ENCODE measurements around the gene LLCFC1. TPM values are rescaled to one million over a fixed set of nuclear protein-coding genes. Genes with fewer than 3 reads are reported as not detected.
A peak's percentile ranks its signal among the peaks of the same experiment; 100 is the strongest.

LLCFC1 gene
- polyA plus RNA-seq, 3 donors: 0.40 to 1.0 (median 0.61) TPM

- DNase-seq: no peak
These were observed 30.1 kb upstream of the LLCFC1 start for GRCh38 chr7:142908921-142909890.

DNA sequence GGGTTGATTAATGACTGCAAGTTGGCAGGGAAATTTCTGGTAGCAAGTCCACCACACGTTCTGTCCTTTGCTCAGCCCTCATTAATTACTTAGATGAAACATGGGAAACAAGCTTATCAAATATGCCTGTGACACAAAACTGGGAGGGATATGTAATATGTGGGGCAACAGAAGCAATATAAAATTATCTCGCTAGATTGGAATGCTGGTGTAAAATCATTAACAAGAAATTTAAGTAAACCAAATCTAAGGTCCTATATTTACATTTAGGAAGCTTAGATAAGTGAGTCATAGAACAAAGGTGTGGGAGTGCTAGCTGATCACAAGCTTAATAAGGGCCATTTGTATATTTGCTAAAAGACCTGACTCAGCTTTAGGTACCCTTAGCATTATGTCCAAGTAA lies 29.3 kb upstream of the LLCFC1 start:
- DNase-seq: no peak

DNA sequence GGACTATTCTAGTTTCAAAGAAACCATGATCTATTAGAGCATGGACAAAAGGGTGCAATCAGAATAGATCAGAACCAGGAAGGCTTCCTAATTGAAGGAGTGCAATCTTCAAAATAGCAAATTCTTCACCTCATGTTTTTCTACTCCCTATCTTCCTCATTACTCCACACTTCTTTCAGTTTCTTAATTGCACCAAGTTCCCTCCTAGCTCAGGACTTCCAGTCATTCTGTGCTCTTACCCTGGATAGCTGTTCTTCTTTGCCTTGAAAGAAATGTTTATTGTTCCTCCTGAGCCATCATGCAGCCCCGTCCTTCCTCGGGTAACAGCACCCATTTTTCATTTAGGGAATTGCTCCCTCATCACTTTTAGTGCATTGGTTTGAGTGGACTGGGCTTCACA lies 28.8 kb upstream of the LLCFC1 start:
- no peak for DNase-seq

DNA sequence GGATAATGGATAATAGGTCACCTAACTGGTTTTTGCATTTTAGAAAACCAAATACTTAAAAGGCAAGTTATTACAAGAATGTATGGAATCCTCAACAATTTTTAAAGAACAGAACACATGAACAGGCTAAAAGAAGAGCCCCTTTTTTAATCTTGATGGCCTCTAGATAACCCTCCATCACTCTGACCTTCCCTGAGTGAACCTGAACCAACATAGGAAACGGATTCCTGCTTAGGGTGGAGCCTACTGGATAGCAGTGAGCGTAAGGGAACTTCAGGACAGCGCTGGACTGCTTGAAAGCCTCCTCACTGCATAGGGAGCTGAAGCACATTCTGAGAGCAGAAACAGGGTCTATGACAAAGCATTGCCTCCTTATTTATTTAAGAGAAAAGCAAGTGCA lies 26.2 kb upstream of the LLCFC1 start:
- no peak for DNase-seq

GRCh38 chr7:142913566-142913965 lies 25.7 kb upstream of the LLCFC1 start:
- no peak for DNase-seq

DNA sequence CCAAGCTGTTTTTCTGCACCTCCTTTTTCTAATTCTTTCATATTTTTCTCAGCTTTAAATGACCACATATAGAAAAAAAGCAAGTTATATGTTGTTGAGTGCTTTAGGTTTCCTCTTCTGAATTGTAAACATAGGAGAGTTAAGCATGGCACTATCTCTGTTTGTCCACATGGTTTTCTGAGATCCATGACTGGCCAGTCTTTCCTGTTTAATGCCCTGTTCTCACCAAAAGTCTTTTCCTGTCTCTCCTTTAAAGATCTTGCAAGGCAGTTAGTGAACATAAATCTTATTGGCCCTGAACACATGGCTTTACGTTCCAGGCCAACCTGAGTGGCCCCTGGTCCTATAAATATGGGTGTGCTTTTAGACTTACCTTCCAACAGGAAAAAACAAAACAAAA lies 25.2 kb upstream of the LLCFC1 start:
- no peak for DNase-seq

- DNase-seq: no peak
These were observed 24.0 kb upstream of the LLCFC1 start for GRCh38 chr7:142915315-142915714.

- DNase-seq: peak; percentile 31
These were observed 22.8 kb upstream of the LLCFC1 start for GRCh38 chr7:142916508-142916907.

DNA sequence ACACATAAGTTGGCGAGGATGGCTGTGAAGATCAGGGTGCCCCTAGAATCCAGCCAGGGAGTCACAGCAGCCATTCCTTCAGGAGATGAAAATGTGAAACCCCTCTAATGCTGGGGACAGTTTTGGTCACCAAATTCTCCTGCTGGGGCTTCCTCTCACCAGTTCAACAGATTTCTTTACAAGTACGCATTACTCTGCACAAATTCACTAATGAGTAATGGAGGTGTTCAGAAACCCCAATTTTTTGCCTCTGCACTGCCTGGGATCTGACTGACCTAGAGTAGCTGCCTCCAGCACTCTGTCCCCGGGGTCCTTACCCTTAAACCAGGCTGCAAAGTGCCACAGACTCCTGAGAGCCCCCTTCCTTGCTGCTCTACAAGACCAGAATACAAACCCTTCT lies 21.8 kb upstream of the LLCFC1 start:
- DNase-seq: no peak

- DNase-seq: no peak
These were observed 20.4 kb upstream of the LLCFC1 start for GRCh38 chr7:142918901-142919300.

GRCh38 chr7:142919656-142920055 lies 19.6 kb upstream of the LLCFC1 start:
- no peak for DNase-seq

GRCh38 chr7:142923391-142923790 lies 15.9 kb upstream of the LLCFC1 start:
- DNase-seq: no peak

GRCh38 chr7:142925413-142925812 lies 13.9 kb upstream of the LLCFC1 start:
- DNase-seq: no peak

- no peak for DNase-seq
These were observed 12.1 kb upstream of the LLCFC1 start for GRCh38 chr7:142927085-142927745.

DNA sequence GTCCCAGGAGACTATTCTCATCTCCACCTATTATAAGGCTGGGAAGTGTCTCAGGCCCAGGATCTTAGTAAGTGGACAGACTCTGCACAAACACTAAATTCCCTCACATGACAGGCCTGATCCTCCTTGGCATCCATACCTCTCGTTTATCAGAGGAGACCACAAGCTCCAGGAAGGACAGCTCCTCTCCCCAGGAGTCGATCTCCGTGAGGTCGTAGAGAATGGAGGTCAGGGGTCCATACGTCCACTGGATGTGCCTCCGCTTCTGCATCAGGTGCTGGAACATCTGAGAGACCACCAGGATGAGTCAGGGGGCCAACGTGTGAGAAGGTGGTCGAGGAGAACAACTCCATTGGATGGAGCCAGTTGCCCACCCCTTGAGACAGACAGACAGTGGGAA lies 11.3 kb upstream of the LLCFC1 start:
- DNase-seq: no peak

DNA sequence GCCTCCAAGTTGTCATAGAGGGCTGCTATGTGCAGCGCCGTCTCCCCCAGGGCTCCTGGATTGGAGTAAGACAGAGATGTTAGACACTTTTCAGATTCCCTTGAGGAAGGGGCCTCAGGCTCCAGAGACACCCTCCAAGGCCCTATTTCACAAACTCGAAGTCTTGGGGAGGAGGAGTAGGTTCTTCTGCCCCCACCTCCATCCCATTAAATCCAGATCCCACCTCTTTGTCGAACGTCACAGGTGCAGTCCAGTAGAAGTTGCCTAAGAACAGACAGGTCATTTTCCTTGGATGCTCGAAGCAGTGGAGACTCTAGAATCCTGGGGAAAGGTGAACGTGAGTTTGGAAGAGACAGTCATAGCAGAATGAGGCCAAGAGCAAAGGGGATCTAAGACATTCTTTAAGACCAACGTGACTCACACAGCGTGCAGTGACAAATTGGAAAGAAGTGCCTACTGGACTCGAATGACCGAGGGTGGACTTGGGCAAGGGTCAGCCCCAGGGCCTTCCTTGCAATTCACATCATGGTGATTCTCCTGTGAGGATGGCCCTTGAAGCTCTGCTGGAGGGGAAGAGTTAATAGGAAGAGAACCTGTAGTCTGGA lies 9.1 kb upstream of the LLCFC1 start:
- no peak for DNase-seq

- no peak for DNase-seq
These were observed 6.7 kb upstream of the LLCFC1 start for GRCh38 chr7:142932386-142933091.

GRCh38 chr7:142933092-142933475 lies 6.2 kb upstream of the LLCFC1 start:
- DNase-seq: no peak

DNA sequence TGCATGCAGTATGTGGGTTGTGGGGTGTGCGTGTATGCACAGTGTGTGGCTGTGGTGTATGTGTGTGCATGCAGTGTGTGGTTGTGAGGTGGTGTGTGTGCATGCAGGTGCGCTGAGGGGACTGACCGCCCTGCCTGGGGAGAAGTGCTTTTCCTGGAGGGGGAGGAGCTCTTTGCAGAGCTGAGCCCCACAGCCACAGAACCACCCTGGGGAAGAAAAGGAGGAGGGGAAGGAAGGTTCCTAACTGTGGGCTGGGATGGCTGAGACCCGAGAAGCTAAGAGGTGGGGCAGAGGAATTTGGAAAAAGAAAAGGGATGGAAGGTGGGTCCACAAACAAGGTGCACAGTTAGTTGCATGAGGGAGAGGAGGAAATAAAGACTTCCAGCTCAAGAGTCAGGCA lies 5.7 kb upstream of the LLCFC1 start, which contains the start of gene TRPV5:
TSS of gene TRPV5 (minus strand) at position 123 of the 400 bp plus-strand sequence. CDS start 287 bp downstream, outside the sequence.
- DNase-seq: no peak

DNA sequence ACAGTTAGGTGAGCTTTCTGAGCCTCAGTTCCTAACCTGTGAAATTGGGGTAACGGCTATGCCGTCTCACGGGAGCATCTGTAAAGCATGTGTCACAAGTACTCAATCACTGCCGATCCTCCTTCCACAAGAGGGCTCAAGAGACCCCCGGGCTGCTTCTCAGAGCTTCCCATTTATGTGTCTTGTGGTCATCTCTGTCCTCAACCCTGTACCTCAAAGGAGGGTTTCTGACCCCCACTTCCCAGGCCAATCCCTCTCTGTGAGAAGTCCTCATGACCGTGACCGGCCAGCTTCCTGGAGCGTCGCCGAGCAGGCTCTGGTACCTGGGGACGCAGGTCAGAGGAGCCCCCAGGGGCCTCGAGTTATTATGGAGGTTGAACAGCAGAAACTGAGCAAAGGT lies 5.2 kb upstream of the LLCFC1 start:
- no peak for DNase-seq

DNA sequence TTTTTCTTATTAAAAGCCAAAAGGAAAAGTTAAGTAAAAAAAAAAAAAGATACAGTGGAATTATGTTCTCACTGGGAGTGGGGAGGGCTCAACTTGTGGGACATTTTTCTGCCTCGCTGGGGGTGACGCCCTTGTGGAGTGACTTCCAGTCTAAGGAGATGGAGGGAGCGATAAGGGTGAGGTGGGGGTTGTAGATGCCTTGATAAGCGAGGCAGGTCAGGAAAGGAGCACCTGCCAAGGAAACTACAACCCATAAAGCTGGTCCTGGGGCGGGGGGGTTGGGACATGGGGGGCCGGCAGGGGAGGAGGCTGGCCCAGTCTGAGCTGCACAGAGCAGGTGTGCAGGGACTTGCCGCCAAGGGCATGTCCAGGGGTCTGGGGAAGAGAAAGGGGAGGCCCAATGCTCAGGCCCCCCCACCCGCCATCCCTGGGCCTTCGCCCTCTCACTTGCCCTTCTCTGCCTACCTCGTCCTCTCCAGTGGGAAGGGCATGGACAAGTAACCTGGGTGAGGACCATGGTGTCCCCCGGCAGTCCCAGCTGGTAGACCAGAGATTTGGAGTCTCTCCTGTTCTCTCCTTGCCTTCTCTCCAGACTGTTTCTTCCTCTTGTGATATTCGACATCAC lies 3.2 kb upstream of the LLCFC1 start:
- DNase-seq: peak; percentile 14

DNA sequence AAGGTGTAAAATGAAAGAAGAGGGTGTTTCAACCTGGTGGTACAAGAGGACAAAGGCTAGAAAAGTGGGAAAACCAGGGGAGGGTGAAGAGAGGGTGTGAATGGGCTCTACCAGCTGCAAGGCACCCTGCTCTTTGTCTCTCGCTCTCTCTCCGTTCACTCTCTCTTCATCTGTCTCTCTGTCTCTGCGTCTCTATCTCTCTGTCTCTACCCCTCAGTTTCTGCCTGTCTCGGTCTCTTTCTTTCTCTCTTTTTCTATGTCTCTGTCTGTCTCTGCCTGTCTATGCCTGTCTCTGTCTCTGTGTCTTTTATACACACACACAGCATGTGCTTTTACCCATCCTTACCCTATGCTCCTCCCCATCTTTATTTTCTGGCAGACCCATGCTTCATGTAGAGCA lies 673 bp upstream of the LLCFC1 start:
- DNase-seq: no peak
